Epithelial cell of esophagus (primary cell): ENCODE results near the gene PTPRN2.

Experiments
- DNase-seq: peaks from one replicate; pipeline ENCODE4 v3.0.0; 2010; ENCODE audit warnings: low read depth
- H3K4me3 ChIP-seq: 2 replicates; pipeline ENCODE4 v1.5.1; 2011; ENCODE audit warnings: mild to moderate bottlenecking, low read length, control low read depth
- TF ChIP-seq, protein P1 (sequence below): IDR thresholded peaks from 2 replicates; pipeline ENCODE4 v1.5.1; 2011; ENCODE audit warnings: low read depth, mild to moderate bottlenecking, low read length, control low read depth, inconsistent platforms; ENCODE audit not compliant: insufficient read depth; ENCODE audit errors: missing control alignments

PTPRN2 gene

DNA sequence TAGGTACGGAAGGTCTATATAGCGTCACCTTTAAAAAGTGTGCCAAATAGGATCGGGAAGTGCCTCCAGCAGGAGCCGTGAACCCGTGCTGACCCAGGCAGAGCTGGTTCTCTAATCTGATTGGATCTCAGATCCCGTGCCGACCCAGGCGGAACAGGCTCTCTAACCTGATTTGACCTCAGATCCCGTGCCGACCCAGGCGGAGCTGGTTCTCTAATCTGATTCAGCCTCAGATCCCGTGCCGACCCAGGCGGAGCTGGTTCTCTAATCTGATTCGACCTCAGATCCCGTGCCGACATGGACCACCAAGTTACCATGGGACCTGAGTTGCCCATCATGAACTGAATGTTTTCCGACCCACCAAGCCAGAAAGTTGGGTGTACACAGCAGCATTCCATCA is 463.9 kb downstream of the PTPRN2 start:
- DNase-seq: no peak
- no peak overlapping the region for H3K4me3 ChIP-seq
- TF ChIP-seq, protein P1, sequence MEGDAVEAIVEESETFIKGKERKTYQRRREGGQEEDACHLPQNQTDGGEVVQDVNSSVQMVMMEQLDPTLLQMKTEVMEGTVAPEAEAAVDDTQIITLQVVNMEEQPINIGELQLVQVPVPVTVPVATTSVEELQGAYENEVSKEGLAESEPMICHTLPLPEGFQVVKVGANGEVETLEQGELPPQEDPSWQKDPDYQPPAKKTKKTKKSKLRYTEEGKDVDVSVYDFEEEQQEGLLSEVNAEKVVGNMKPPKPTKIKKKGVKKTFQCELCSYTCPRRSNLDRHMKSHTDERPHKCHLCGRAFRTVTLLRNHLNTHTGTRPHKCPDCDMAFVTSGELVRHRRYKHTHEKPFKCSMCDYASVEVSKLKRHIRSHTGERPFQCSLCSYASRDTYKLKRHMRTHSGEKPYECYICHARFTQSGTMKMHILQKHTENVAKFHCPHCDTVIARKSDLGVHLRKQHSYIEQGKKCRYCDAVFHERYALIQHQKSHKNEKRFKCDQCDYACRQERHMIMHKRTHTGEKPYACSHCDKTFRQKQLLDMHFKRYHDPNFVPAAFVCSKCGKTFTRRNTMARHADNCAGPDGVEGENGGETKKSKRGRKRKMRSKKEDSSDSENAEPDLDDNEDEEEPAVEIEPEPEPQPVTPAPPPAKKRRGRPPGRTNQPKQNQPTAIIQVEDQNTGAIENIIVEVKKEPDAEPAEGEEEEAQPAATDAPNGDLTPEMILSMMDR: no peak

DNA sequence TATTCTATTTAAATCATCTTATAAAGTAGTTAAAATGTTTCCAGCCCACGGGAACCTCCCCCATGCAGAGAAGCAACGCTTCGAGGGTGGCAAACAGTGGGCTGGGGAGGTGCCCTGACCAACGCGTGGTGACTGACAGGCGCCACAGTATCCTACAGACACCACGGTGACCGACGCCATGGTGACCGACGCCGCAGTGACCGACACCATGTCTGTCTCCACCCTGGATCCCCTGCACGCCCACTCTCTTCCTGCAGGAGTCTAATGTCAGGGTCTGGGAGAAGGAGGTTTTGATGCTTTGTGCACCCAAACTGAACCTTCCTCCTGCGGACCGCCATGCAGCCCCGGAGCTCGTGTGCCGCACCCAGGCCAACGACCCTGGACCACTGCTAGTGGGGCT is 464.4 kb downstream of the PTPRN2 start:
- DNase-seq: no peak
- TF ChIP-seq, protein P1: no peak
- H3K4me3 ChIP-seq: no peak overlapping the region

DNA sequence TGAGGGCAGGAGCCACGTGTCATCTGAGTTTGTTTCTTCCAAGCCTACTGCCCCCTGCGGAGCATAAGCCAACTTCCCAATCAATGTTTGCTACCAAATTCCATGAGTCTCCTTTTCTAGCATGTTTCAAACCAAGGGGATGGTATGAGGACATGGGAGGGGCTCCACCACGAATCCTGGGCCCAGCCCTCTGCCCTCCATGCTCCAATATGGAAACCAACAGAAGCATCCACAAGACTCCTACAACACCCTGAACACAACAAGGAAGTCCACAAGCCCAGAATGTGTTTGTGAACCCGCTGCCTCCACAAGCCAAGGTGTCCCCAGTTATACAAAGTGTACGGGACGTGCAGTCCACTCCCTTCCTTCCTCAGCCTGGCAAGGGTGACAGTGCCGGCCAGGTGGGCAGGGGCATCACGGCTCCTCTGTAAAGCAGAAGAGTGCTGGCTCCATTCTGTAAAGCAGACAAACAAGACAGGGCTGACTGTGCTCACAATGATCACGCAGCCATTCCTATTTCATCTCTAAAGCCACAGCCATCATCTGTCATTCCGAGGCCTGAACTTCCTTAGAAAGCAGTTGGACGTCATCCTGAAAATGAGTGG is 466.1 kb downstream of the PTPRN2 start:
- H3K4me3 ChIP-seq: no peak overlapping the region
- TF ChIP-seq, protein P1: no peak
- DNase-seq: no peak

DNA sequence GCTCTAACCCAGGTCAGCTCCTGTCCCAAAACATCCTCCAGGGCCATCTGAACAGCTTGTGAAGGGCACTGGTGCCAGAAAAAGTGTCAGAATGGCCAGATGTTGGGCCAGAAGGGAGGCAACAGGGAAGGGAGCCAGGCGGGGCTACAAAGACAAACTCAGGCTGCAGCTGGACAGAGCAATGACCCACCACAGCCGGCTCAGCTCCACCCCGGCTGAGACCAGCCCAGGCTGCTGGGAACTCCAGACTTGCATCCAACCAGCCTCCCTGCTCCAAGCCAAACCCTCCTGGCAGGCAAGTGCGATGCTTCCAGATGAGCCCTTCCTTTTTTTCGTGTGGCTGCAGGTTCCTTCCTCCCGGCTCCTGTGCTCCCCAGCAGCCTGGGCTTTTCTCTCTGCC is 466.9 kb downstream of the PTPRN2 start:
- no peak for DNase-seq
- TF ChIP-seq, protein P1: no peak
- no peak overlapping the region for H3K4me3 ChIP-seq

DNA sequence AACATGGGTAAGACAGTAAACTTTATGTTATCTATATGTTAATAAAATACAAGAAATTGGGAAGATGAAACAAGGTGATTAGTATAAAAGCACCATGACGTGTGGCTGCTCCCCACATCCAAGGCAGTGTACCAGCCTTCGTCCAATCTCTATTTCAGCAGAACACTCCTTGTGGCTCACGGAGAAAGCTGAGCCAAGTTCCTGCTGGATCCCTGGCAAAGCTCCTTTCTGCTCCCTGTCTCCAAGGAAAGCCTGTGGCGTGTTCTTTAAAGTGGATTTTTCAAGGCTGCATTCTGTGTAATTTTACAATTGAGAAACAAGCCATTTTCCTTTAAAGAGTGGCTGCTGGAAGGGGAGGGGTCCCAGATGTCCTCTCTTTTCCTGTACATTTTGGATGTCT is 467.3 kb downstream of the PTPRN2 start:
- DNase-seq: no peak
- no peak overlapping the region for H3K4me3 ChIP-seq
- TF ChIP-seq, protein P1: no peak

DNA sequence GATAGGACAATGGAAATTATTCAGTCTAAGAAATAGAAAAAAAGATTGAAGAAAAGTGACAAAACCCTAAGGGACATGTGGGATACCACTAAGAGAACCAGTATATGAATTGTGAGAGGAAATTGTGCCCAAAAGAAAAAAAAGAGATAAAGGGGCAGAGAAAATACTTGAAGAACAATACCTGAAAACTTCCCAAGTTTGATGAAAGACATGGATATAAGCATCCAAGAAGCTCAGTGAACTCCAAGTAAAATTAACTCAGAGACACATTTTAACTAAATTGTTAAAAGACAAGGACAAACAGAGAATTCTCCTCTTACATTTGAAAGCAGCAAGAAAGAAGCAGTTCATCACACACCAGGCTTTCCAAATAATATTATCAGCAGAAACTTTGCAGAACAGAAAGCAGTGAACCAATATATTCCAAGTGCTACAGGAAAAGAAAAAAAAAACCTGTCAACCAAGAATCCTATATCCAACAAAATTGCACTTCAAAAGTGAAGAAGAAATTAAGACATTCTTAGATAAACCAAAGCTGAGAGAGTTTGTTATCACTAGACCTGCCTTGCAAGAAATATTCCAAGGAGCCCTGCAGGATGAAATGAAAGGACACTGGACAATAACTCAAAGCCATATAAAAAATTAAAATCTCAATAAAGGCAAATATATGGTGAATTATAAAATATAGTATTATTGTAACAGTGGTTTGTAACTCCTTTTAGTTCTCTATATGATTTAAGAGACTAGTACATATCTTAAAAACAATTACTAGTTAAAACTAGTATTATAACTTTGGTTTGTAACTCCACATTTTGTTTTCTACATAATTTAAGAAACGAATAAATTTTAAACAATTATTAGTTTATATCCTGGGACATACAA is 470.0 kb downstream of the PTPRN2 start:
- TF ChIP-seq, protein P1: no peak
- DNase-seq: no peak
- H3K4me3 ChIP-seq: no peak overlapping the region
